NCI-H446 treated with DMSO at 0.1 percent for 48 hours (cell line): Measurements from ENCODE around the gene TNRC6C.
"Not testable (repeated sequence)": the region's sequence is repeated elsewhere in the genome, so short reads cannot be mapped to it uniquely, and the experiment has no call there.

Experiments
- DNase-seq: peaks from one replicate; lab custom pipeline; 2025; lab: John Stamatoyannopoulos, UW

The TNRC6C gene

GRCh38 chr17:77929871-77930436, 28.5 kb upstream of the TNRC6C start:
- DNase-seq: no peak

- no peak for DNase-seq
These were observed 27.4 kb upstream of the TNRC6C start for GRCh38 chr17:77930780-77931768.

- DNase-seq: no peak
These were observed 24.6 kb upstream of the TNRC6C start for GRCh38 chr17:77933777-77934398.

- DNase-seq: no peak
These were observed 23.4 kb upstream of the TNRC6C start for GRCh38 chr17:77935121-77935571.

GRCh38 chr17:77935744-77936143, 22.8 kb upstream of the TNRC6C start:
- not testable (repeated sequence) for DNase-seq

- DNase-seq: no peak
These were observed 21.6 kb upstream of the TNRC6C start for GRCh38 chr17:77936881-77937280.

- no peak for DNase-seq
These were observed 17.5 kb upstream of the TNRC6C start for GRCh38 chr17:77941004-77941403.

GRCh38 chr17:77942112-77942988, 16.2 kb upstream of the TNRC6C start:
- no peak for DNase-seq

- no peak for DNase-seq
These were observed 14.5 kb upstream of the TNRC6C start for GRCh38 chr17:77943971-77944370.

GRCh38 chr17:77944390-77945222, 13.9 kb upstream of the TNRC6C start:
- no peak for DNase-seq

GRCh38 chr17:77946900-77947645, 11.4 kb upstream of the TNRC6C start:
- DNase-seq: no peak

GRCh38 chr17:77948690-77949114, 9.8 kb upstream of the TNRC6C start:
- DNase-seq: no peak

GRCh38 chr17:77951123-77951522, 7.4 kb upstream of the TNRC6C start:
- DNase-seq: no peak

GRCh38 chr17:77952368-77952767, 6.1 kb upstream of the TNRC6C start:
- no peak for DNase-seq

- DNase-seq: no peak
These were observed 1.2 kb upstream of the TNRC6C start for GRCh38 chr17:77957235-77957856.

- no peak for DNase-seq
These were observed 218 bp downstream of the TNRC6C start for GRCh38 chr17:77958716-77959125.

- no peak for DNase-seq
These were observed 823 bp downstream of the TNRC6C start for GRCh38 chr17:77959126-77959925.

- DNase-seq: no peak
These were observed 1.5 kb downstream of the TNRC6C start for GRCh38 chr17:77959926-77960521.
